Liver (tissue), 9 donors: Measurements from ENCODE around the gene ATXN3. TPM values are rescaled to one million over a fixed set of nuclear protein-coding genes. Genes with fewer than 3 reads are reported as not detected.

Source experiments
- DNase-seq: peaks from one replicate; pipeline ENCODE4 v3.0.0-alpha.2; 2017; ENCODE audit warnings: low spot score
- H3K27ac ChIP-seq, 2 donors: one replicate each; pipeline ENCODE4 v1.7.0; 2013; ENCODE audit warnings: inconsistent platforms in 2 of 2, low read length in 2 of 2, control low read depth in 1 of 2, low read depth in 1 of 2, mild to moderate bottlenecking in 1 of 2
- H3K27me3 ChIP-seq, 4 donors: one replicate each; pipeline versions ENCODE4 v1.6.1 to v1.7.0; 2013; ENCODE audit warnings: low read length in 3 of 4, inconsistent platforms in 1 of 4, mild to moderate bottlenecking in 1 of 4, moderate library complexity in 1 of 4; ENCODE audit not compliant: control insufficient read depth in 4 of 4, insufficient read depth in 4 of 4
- H3K36me3 ChIP-seq, 4 donors: one replicate each; pipeline versions ENCODE4 v1.6.1 to v1.7.0; 2013; ENCODE audit warnings: low read length in 3 of 4, mild to moderate bottlenecking in 3 of 4, low read depth in 1 of 4, moderate library complexity in 1 of 4; ENCODE audit not compliant: control insufficient read depth in 4 of 4, insufficient read depth in 3 of 4
- H3K4me1 ChIP-seq, 4 donors: one replicate each; pipeline versions ENCODE4 v1.6.1 to v1.7.0; 2013; ENCODE audit warnings: low read length in 3 of 4, mild to moderate bottlenecking in 3 of 4, moderate library complexity in 1 of 4; ENCODE audit not compliant: control insufficient read depth in 4 of 4, insufficient read depth in 4 of 4
- H3K4me3 ChIP-seq, 3 donors: one replicate each; pipeline versions ENCODE4 v1.6.1 to v1.7.0; 2013; ENCODE audit warnings: low read length in 3 of 3, control low read depth in 1 of 3, low read depth in 1 of 3, mild to moderate bottlenecking in 1 of 3
- H3K9ac ChIP-seq, 2 donors: one replicate each; pipeline ENCODE4 v1.7.0; 2013; ENCODE audit warnings: low read length in 2 of 2, mild to moderate bottlenecking in 2 of 2, moderate library complexity in 2 of 2, control low read depth in 1 of 2, low read depth in 1 of 2
- H3K9me3 ChIP-seq, 4 donors: one replicate each; pipeline versions ENCODE4 v1.6.1 to v1.7.0; 2013; ENCODE audit warnings: low read length in 3 of 4; ENCODE audit not compliant: control insufficient read depth in 4 of 4
- EGR1 ChIP-seq, 2 donors: IDR thresholded peaks; 2 replicates each; pipeline ENCODE4 v1.6.1; 2016 to 2018; ENCODE audit warnings: antibody characterized with exemption in 2 of 2, low read depth in 2 of 2
- FOXA1 ChIP-seq: IDR thresholded peaks from 2 replicates; pipeline ENCODE4 v1.6.1; 2016; ENCODE audit warnings: antibody characterized with exemption
- FOXA2 ChIP-seq: IDR thresholded peaks from 2 replicates; pipeline ENCODE4 v1.6.1; 2016; ENCODE audit warnings: antibody characterized with exemption
- GABPA ChIP-seq, 2 donors: IDR thresholded peaks in 1 of 2; conservative IDR thresholded peaks in 1 of 2; 2 replicates each; pipeline ENCODE4 v1.6.1; 2016; ENCODE audit warnings: antibody characterized with exemption in 2 of 2, mild to moderate bottlenecking in 1 of 2, moderate library complexity in 1 of 2
- HNF4A ChIP-seq, 2 donors: conservative IDR thresholded peaks; 2 replicates each; pipeline ENCODE4 v1.6.1; 2016; ENCODE audit warnings: antibody characterized with exemption in 2 of 2, mild to moderate bottlenecking in 2 of 2
- HNF4G ChIP-seq: IDR thresholded peaks from 2 replicates; pipeline ENCODE4 v1.6.1; 2016; ENCODE audit warnings: antibody characterized with exemption
- NR2F2 ChIP-seq: IDR thresholded peaks from 2 replicates; pipeline ENCODE4 v1.6.1; 2016; ENCODE audit warnings: antibody characterized with exemption
- RAD21 ChIP-seq, 2 donors: IDR thresholded peaks; 2 replicates each; pipeline ENCODE4 v1.6.1; 2016; ENCODE audit warnings: antibody characterized with exemption in 2 of 2, mild to moderate bottlenecking in 2 of 2
- SP1 ChIP-seq: IDR thresholded peaks from 2 replicates; pipeline ENCODE4 v1.6.1; 2018; ENCODE audit warnings: antibody characterized with exemption, mild to moderate bottlenecking
- TAF1 ChIP-seq: conservative IDR thresholded peaks from 2 replicates; pipeline ENCODE4 v1.6.1; 2016; ENCODE audit warnings: antibody characterized with exemption, mild to moderate bottlenecking
- YY1 ChIP-seq: IDR thresholded peaks from 2 replicates; pipeline ENCODE4 v1.6.1; 2016; ENCODE audit warnings: antibody characterized with exemption, mild to moderate bottlenecking
- WGBS: extraction: QIAGEN DNeasy Blood & Tissue Kit; methylation state at CpG from one replicate; pipeline ENCODE4 v1.1.7; 2013; 5-methylcytosine and 5-hydroxymethylcytosine counted together
- polyA plus RNA-seq, 2 donors: library from polyadenylated mRNA; stranded (reverse) in 1 of 2; unstranded in 1 of 2; fragments of 200-250 nt in 1 of 2; fragments of >200 nt in 1 of 2; fragmentation: Nextera tagmentation in 1 of 2; extraction: Ambion mirVana in 1 of 2; gene quantifications; one replicate each; pipeline versions ENCODE4 v1.2.1 to v1.2.3, GENCODE V29; 2013 to 2015
- total RNA-seq, 2 donors: library from RNA; depleted of rRNA; stranded (reverse); fragments of >200 nt; gene quantifications; one replicate each; pipeline ENCODE4 v1.2.3, GENCODE V29; 2014
- TF ChIP-seq, protein P1 (sequence below): IDR thresholded peaks from 2 replicates; pipeline ENCODE4 v1.6.1; 2016; ENCODE audit warnings: antibody characterized with exemption
- TF ChIP-seq, protein P2 (sequence below): IDR thresholded peaks from 2 replicates; pipeline ENCODE4 v1.6.1; 2016; ENCODE audit warnings: antibody characterized with exemption, mild to moderate bottlenecking
- TF ChIP-seq, protein P3 (sequence below): IDR thresholded peaks from 2 replicates; pipeline ENCODE4 v1.6.1; 2016; ENCODE audit warnings: antibody characterized with exemption
- TF ChIP-seq, protein P4 (sequence below): IDR thresholded peaks from 2 replicates; pipeline ENCODE4 v1.6.1; 2016; ENCODE audit warnings: antibody characterized with exemption
- TF ChIP-seq, protein P5 (sequence below): fragments of 150-350 bp; IDR thresholded peaks from 2 replicates; pipeline ENCODE4 v1.5.1; 2017; ENCODE audit warnings: improper control_type of control experiment, low read depth, low read length; ENCODE audit not compliant: missing input control
- donor health status: healthy.
- donor health status: healthy.
- donor health status: healthy.
- donor health status: healthy.
- donor health status: healthy.

The ATXN3 gene
- total and polyA plus RNA-seq, 4 donors, result 3.6 to 17.7 (median 9.1) TPM

DNA sequence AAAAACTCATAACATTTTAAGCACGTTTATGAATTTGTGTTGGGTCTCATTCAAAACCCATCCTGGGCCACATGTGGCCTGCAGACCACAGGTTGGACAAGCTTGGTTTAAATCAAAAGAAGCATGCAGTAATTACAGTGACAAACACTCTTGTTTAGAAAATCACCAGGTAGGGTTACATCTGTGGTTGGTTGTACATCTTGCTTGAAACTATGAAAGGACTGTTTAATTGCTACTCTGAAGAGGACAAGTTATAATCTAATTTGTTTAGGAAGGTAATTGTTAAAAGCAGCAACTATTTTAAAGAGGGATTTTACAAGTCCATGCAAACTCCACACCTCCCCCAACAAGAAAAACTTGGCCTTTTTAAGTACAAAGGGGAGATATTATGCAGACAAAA, 70.5 kb downstream of the ATXN3 start:
- WGBS, result 81% methylated on average over 1 of the region's 1 CpG
- DNase-seq, result no peak
- no peak overlapping the region for H3K4me3 ChIP-seq
- H3K4me1 ChIP-seq, result peaks cover 5 to 52% (median 35%) of the 10 kb centered on the region in 4 donors
- no peaks in the 10 kb centered on the region for H3K27me3 ChIP-seq
- H3K9me3 ChIP-seq, result no peaks in the 10 kb centered on the region
- H3K27ac ChIP-seq, result no peak overlapping the region
- peaks cover 0 to 4% (median 0%) of the 10 kb centered on the region in 4 donors for H3K36me3 ChIP-seq
- no peak overlapping the region for H3K9ac ChIP-seq
- no peak for TF ChIP-seq EGR1 (IDR thresholded peaks at IDR 0.05; ENCODE audit: low read depth in 2 of 2)
- no peak for TF ChIP-seq SP1
- TF ChIP-seq FOXA2, result no peak
- TF ChIP-seq YY1, result no peak
- no peak for TF ChIP-seq GABPA (IDR thresholded peaks at IDR 0.05 in 1 of 2, conservative IDR thresholded peaks at IDR 0.05 in 1 of 2)
- no peak for TF ChIP-seq TAF1
- TF ChIP-seq, protein P1, sequence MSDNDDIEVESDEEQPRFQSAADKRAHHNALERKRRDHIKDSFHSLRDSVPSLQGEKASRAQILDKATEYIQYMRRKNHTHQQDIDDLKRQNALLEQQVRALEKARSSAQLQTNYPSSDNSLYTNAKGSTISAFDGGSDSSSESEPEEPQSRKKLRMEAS, result no peak
- TF ChIP-seq FOXA1, result no peak
- TF ChIP-seq, protein P2, sequence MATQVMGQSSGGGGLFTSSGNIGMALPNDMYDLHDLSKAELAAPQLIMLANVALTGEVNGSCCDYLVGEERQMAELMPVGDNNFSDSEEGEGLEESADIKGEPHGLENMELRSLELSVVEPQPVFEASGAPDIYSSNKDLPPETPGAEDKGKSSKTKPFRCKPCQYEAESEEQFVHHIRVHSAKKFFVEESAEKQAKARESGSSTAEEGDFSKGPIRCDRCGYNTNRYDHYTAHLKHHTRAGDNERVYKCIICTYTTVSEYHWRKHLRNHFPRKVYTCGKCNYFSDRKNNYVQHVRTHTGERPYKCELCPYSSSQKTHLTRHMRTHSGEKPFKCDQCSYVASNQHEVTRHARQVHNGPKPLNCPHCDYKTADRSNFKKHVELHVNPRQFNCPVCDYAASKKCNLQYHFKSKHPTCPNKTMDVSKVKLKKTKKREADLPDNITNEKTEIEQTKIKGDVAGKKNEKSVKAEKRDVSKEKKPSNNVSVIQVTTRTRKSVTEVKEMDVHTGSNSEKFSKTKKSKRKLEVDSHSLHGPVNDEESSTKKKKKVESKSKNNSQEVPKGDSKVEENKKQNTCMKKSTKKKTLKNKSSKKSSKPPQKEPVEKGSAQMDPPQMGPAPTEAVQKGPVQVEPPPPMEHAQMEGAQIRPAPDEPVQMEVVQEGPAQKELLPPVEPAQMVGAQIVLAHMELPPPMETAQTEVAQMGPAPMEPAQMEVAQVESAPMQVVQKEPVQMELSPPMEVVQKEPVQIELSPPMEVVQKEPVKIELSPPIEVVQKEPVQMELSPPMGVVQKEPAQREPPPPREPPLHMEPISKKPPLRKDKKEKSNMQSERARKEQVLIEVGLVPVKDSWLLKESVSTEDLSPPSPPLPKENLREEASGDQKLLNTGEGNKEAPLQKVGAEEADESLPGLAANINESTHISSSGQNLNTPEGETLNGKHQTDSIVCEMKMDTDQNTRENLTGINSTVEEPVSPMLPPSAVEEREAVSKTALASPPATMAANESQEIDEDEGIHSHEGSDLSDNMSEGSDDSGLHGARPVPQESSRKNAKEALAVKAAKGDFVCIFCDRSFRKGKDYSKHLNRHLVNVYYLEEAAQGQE, result no peak
- TF ChIP-seq, protein P3, sequence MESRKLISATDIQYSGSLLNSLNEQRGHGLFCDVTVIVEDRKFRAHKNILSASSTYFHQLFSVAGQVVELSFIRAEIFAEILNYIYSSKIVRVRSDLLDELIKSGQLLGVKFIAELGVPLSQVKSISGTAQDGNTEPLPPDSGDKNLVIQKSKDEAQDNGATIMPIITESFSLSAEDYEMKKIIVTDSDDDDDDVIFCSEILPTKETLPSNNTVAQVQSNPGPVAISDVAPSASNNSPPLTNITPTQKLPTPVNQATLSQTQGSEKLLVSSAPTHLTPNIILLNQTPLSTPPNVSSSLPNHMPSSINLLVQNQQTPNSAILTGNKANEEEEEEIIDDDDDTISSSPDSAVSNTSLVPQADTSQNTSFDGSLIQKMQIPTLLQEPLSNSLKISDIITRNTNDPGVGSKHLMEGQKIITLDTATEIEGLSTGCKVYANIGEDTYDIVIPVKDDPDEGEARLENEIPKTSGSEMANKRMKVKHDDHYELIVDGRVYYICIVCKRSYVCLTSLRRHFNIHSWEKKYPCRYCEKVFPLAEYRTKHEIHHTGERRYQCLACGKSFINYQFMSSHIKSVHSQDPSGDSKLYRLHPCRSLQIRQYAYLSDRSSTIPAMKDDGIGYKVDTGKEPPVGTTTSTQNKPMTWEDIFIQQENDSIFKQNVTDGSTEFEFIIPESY, result no peak
- TF ChIP-seq HNF4G, result no peak
- TF ChIP-seq, protein P4, sequence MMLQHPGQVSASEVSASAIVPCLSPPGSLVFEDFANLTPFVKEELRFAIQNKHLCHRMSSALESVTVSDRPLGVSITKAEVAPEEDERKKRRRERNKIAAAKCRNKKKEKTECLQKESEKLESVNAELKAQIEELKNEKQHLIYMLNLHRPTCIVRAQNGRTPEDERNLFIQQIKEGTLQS, result no peak
- TF ChIP-seq HNF4A (conservative IDR thresholded peaks at IDR 0.05), result no peak
- TF ChIP-seq, protein P5, sequence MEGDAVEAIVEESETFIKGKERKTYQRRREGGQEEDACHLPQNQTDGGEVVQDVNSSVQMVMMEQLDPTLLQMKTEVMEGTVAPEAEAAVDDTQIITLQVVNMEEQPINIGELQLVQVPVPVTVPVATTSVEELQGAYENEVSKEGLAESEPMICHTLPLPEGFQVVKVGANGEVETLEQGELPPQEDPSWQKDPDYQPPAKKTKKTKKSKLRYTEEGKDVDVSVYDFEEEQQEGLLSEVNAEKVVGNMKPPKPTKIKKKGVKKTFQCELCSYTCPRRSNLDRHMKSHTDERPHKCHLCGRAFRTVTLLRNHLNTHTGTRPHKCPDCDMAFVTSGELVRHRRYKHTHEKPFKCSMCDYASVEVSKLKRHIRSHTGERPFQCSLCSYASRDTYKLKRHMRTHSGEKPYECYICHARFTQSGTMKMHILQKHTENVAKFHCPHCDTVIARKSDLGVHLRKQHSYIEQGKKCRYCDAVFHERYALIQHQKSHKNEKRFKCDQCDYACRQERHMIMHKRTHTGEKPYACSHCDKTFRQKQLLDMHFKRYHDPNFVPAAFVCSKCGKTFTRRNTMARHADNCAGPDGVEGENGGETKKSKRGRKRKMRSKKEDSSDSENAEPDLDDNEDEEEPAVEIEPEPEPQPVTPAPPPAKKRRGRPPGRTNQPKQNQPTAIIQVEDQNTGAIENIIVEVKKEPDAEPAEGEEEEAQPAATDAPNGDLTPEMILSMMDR, result no peak
- no peak for TF ChIP-seq NR2F2
- TF ChIP-seq RAD21 (IDR thresholded peaks at IDR 0.05), result no peak
